ENCODE results near the gene SESTD1. TPM values are rescaled to one million over a fixed set of nuclear protein-coding genes. Genes with fewer than 3 reads are reported as not detected.
A peak's percentile ranks its signal among the peaks of the same experiment; 100 is the strongest.

Gene SESTD1
- total and polyA plus RNA-seq, 2 donors: 4.4 to 9.4 TPM

DNA sequence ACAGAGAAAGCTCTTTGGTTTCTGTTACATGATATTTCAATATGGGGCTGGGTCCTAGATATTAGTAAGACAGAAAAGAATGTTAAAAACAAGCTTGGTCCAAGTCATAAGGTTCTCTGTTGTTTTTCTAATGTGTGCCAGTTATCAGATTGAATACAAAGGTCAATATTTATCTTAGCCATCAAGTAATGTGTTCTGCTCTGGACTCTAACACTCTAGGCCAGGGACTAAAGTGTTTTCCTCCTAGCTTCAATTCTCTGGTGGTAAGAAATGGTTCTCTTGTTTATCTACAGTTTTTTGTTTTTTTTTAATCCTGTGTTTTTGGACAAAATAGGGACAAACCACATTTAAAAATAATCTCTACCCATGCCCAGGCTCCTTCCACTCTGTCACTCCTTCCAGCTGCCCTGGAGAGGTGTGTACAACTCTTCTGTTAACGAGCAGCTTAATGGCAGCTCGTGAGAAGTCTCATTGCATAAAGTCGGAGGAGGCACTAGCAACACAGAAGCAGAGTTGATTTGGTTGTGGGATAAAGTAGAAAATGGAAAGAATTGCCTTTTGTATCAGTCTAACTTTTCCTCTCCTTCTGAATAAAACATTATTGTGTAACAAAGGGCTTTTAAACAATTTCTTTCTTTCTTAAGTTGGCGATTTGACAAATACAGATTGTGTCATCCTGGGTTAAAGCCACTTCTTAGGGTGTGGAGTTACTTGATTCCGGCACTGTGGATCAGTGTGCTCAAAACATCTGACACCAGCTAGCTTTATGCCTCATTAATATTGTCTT, 8.0 kb upstream of the SESTD1 start:
- Histone ChIP-seq H3K4me1 (ENCODE audit: control insufficient read depth in 2 of 2, insufficient read depth in 2 of 2, low read length in 2 of 2) (peaks cover 2 to 6% of the 10 kb centered on the region in 2 donors), H3K4me3 (ENCODE audit: low read length in 2 of 2) (no peak overlapping the region), H3K27me3 (ENCODE audit: control insufficient read depth in 2 of 2, insufficient read depth in 1 of 2, low read length in 1 of 2) (no peaks in the 10 kb centered on the region), H3K27ac (ENCODE audit: low read depth in 1 of 2, low read length in 1 of 2) (peak overlapping the region; percentile 22 to 27), H3K36me3 (ENCODE audit: control insufficient read depth in 2 of 2, insufficient read depth in 2 of 2, low read length in 1 of 2) (no peaks in the 10 kb centered on the region), H3K9me3 (ENCODE audit: control insufficient read depth in 2 of 2, insufficient read depth in 1 of 2, low read length in 1 of 2) (no peaks in the 10 kb centered on the region)
- WGBS: 92% methylated on average over 5 of the region's 5 CpGs
- no peak for DNase-seq (ENCODE audit: low read depth in 6 of 9, low spot score in 9 of 9)

DNA sequence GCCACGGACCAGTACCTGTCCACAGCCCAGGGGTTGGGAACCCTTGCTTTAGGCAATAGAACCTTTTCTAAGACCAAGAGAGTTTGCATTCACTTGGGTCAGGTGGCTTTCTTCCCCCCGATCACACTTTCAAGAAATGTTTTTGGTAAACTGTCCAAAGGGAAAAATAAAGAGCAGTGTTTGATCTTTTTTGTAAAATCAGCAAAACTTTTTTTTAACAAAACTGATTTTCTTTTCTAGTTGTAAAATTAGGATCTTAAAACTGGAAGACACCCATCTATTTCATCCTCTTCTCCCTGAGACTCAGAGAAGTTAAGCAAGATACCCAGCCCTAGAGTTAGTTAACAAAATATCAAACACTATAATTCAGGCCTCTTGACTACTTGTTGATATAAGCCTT, 6.1 kb upstream of the SESTD1 start:
- Histone ChIP-seq H3K36me3 (ENCODE audit: control insufficient read depth in 2 of 2, insufficient read depth in 2 of 2, low read length in 1 of 2) (no peaks in the 10 kb centered on the region), H3K9me3 (ENCODE audit: control insufficient read depth in 2 of 2, insufficient read depth in 1 of 2, low read length in 1 of 2) (no peaks in the 10 kb centered on the region), H3K27ac (ENCODE audit: low read depth in 1 of 2, low read length in 1 of 2) (no peak overlapping the region), H3K4me1 (ENCODE audit: control insufficient read depth in 2 of 2, insufficient read depth in 2 of 2, low read length in 2 of 2) (peaks cover 2 to 6% of the 10 kb centered on the region in 2 donors), H3K4me3 (ENCODE audit: low read length in 2 of 2) (no peak overlapping the region), H3K27me3 (ENCODE audit: control insufficient read depth in 2 of 2, insufficient read depth in 1 of 2, low read length in 1 of 2) (no peaks in the 10 kb centered on the region)
- WGBS: 97% methylated on average over 2 of the region's 2 CpGs
- DNase-seq (ENCODE audit: low read depth in 6 of 9, low spot score in 9 of 9): no peak

DNA sequence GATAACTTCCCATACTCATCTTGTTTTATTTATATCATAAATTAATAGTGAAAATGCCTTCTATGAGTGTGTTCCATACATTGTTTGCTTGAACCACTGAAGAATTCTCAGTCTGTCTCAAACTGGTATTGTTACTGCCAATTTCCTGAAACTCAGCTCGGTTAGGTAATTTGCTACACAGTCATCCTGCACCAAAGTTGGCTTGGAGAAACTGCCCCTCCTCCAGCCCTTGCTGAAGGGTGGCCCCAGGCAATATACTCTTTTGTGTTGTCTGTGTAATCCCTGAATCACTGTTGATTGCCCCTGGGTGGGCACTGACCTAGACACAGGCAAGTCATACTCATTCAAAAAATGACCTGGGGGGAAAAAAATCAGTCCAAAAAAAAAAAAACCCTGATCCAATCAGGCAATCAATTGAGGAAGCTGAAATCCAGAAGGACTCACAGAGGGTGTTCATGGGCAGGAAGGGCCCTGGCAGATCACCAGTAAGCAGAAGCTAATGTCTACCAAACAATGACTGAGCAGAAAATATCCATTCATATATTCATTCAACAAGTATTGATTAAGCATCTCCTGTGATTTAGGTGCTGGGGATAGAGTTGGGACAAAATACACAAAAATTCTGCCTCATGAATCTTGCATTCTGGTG, 3.8 kb upstream of the SESTD1 start:
- no peaks in the 10 kb centered on the region for H3K36me3 ChIP-seq (ENCODE audit: control insufficient read depth in 2 of 2, insufficient read depth in 2 of 2, low read length in 1 of 2)
- peaks cover 0 to 8% of the 10 kb centered on the region in 2 donors for H3K27me3 ChIP-seq (ENCODE audit: control insufficient read depth in 2 of 2, insufficient read depth in 1 of 2, low read length in 1 of 2)
- WGBS: 80% methylated on average over 1 of the region's 1 CpG
- H3K27ac ChIP-seq (ENCODE audit: low read depth in 1 of 2, low read length in 1 of 2): no peak overlapping the region
- no peaks in the 10 kb centered on the region for H3K9me3 ChIP-seq (ENCODE audit: control insufficient read depth in 2 of 2, insufficient read depth in 1 of 2, low read length in 1 of 2)
- H3K4me1 ChIP-seq (ENCODE audit: control insufficient read depth in 2 of 2, insufficient read depth in 2 of 2, low read length in 2 of 2): peaks cover 4 to 7% of the 10 kb centered on the region in 2 donors
- H3K4me3 ChIP-seq (ENCODE audit: low read length in 2 of 2): no peak overlapping the region
- DNase-seq (ENCODE audit: low read depth in 6 of 9, low spot score in 9 of 9): no peak

DNA sequence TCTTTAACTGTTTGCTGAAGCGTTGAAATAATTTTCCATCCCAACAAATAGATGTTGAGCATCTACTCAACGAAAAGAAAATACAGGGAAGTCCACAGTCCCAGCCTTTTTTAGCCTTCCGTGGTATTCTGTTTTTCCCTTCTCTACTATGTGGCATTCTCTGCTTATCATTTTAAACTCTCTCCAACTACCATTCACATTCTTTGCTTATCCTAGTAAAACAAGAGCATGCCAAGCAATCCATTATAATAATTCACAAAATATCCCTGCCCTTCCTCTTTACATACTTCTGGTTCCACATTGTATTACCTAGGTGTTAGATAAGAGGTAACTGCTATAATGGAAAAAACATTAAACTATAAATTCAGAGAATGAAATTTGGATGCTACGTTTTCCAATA, 1.6 kb upstream of the SESTD1 start:
- Histone ChIP-seq H3K27ac (ENCODE audit: low read depth in 1 of 2, low read length in 1 of 2) (no peak overlapping the region), H3K4me3 (ENCODE audit: low read length in 2 of 2) (no peak overlapping the region), H3K9me3 (ENCODE audit: control insufficient read depth in 2 of 2, insufficient read depth in 1 of 2, low read length in 1 of 2) (no peaks in the 10 kb centered on the region), H3K36me3 (ENCODE audit: control insufficient read depth in 2 of 2, insufficient read depth in 2 of 2, low read length in 1 of 2) (no peaks in the 10 kb centered on the region), H3K27me3 (ENCODE audit: control insufficient read depth in 2 of 2, insufficient read depth in 1 of 2, low read length in 1 of 2) (peaks cover 0 to 8% of the 10 kb centered on the region in 2 donors), H3K4me1 (ENCODE audit: control insufficient read depth in 2 of 2, insufficient read depth in 2 of 2, low read length in 2 of 2) (peaks cover 4 to 8% of the 10 kb centered on the region in 2 donors)
- WGBS: 97% methylated on average over 4 of the region's 4 CpGs
- DNase-seq (ENCODE audit: low read depth in 6 of 9, low spot score in 9 of 9): no peak

DNA sequence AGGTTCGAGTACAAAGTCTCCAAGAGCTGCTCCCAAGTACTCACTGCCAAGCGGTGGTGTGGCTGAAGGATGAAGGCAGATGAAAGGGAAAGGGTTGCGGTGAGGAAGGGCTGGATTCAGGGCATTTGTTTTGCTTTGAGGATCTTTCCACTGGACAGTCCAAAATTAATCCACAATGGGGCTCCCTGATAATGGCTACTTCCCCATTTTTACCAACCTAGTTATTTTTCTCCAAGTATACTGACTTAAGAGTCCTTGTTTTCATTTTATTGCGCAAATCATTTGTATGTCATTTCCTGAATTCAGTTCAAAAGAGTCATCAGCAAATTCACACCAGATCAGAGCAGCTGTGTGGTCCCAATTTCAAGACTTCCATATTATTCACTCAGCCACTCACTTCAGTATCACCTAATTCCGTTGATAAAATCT, 464 bp upstream of the SESTD1 start:
- Histone ChIP-seq H3K36me3 (ENCODE audit: control insufficient read depth in 2 of 2, insufficient read depth in 2 of 2, low read length in 1 of 2) (no peaks in the 10 kb centered on the region), H3K27me3 (ENCODE audit: control insufficient read depth in 2 of 2, insufficient read depth in 1 of 2, low read length in 1 of 2) (peaks cover 0 to 8% of the 10 kb centered on the region in 2 donors), H3K4me1 (ENCODE audit: control insufficient read depth in 2 of 2, insufficient read depth in 2 of 2, low read length in 2 of 2) (peaks cover 4 to 8% of the 10 kb centered on the region in 2 donors), H3K9me3 (ENCODE audit: control insufficient read depth in 2 of 2, insufficient read depth in 1 of 2, low read length in 1 of 2) (no peaks in the 10 kb centered on the region), H3K27ac (ENCODE audit: low read depth in 1 of 2, low read length in 1 of 2) (peak overlapping the region in 1 of 2 donors; percentile 52), H3K4me3 (ENCODE audit: low read length in 2 of 2) (peak overlapping the region; percentile 63 to 86)
- DNase-seq (ENCODE audit: low read depth in 6 of 9, low spot score in 9 of 9): no peak
- WGBS: 54% methylated on average over 5 of the region's 5 CpGs

DNA sequence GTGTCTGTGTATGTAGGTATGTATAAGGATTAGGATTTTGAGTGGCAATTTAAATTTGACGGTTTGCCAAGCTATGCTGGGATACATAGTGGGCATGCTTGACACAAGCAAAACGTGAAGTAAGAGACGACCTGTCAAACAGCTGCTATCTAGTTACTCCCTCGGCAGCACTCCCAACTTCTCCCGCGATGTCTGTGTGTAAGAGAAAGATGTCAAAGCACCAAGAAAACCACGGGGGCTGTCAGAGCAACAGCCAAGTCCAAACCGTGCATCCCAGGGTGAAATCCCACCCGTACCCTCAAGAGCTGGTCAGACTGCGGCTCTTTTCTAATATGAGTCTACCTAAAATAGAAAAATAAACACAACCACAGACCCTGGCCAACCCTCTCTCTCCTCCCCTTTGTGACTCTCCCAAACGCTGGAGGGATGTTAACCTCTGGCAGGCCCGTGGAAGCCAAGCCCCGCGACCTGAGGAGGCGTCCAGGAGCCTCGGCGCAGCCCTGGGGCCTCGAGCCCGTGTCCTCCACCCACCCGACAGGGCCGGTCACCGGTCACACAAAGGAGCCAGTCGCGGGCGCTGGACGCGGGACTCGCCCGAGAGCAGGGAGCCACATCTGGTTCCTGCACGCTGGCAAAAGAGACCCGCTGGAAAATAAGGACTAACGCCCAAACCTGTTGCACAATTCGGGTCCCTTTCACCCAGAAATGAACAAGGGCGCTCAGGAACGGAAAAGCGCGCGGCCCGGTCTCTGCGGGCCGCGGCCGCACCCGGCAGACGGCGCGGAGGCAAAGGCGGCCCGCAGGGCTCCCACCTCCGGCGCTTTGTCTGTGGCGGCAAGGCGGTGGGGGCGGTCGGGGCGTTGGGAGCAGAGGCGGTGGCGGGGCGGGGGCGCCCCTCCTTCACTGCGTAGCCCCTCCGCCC, 925 bp downstream of the SESTD1 start:
- DNase-seq (ENCODE audit: low read depth in 6 of 9, low spot score in 9 of 9): peak in 7 of 9 donors; percentile 24 to 65 (median 33)

DNA sequence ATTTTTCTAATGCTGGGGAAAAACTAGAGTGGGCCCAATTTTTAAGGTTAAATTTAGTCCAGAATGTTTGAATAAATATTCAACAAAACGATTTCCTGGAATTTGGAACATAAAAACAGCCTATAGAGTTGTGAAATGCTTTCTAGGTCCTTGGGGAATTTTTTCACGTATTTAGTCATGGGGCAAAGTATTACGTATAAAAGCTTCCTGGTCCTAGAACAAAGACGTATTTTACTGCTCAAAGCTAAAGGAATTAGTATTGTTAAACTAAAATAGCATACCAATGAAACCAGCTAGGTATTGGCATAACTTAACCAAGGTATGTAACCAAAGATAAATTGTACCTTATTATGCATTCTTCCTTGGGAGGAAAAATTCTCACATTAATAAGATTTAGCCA, 1.6 kb downstream of the SESTD1 start:
- Histone ChIP-seq H3K9me3 (ENCODE audit: control insufficient read depth in 2 of 2, insufficient read depth in 1 of 2, low read length in 1 of 2) (no peaks in the 10 kb centered on the region), H3K4me3 (ENCODE audit: low read length in 2 of 2) (peak overlapping the region; percentile 63 to 86), H3K27me3 (ENCODE audit: control insufficient read depth in 2 of 2, insufficient read depth in 1 of 2, low read length in 1 of 2) (peaks cover 0 to 8% of the 10 kb centered on the region in 2 donors), H3K4me1 (ENCODE audit: control insufficient read depth in 2 of 2, insufficient read depth in 2 of 2, low read length in 2 of 2) (peaks cover 4 to 8% of the 10 kb centered on the region in 2 donors), H3K27ac (ENCODE audit: low read depth in 1 of 2, low read length in 1 of 2) (no peak overlapping the region), H3K36me3 (ENCODE audit: control insufficient read depth in 2 of 2, insufficient read depth in 2 of 2, low read length in 1 of 2) (no peaks in the 10 kb centered on the region)
- DNase-seq (ENCODE audit: low read depth in 6 of 9, low spot score in 9 of 9): no peak
- WGBS: 94% methylated on average over 4 of the region's 4 CpGs

More for the DNA sequence above, 925 bp downstream of the SESTD1 start:
- under 1% methylated on average over 62 of the region's 62 CpGs for WGBS
- no peaks in the 10 kb centered on the region for H3K9me3 ChIP-seq (ENCODE audit: control insufficient read depth in 2 of 2, insufficient read depth in 1 of 2, low read length in 1 of 2)
- H3K27me3 ChIP-seq (ENCODE audit: control insufficient read depth in 2 of 2, insufficient read depth in 1 of 2, low read length in 1 of 2): peaks cover 0 to 8% of the 10 kb centered on the region in 2 donors
- peak overlapping the region; percentile 63 to 86 for H3K4me3 ChIP-seq (ENCODE audit: low read length in 2 of 2)
- H3K36me3 ChIP-seq (ENCODE audit: control insufficient read depth in 2 of 2, insufficient read depth in 2 of 2, low read length in 1 of 2): no peaks in the 10 kb centered on the region
- peak overlapping the region; percentile 48 to 73 for H3K27ac ChIP-seq (ENCODE audit: low read depth in 1 of 2, low read length in 1 of 2)
- H3K4me1 ChIP-seq (ENCODE audit: control insufficient read depth in 2 of 2, insufficient read depth in 2 of 2, low read length in 2 of 2): peaks cover 4 to 8% of the 10 kb centered on the region in 2 donors

DNA sequence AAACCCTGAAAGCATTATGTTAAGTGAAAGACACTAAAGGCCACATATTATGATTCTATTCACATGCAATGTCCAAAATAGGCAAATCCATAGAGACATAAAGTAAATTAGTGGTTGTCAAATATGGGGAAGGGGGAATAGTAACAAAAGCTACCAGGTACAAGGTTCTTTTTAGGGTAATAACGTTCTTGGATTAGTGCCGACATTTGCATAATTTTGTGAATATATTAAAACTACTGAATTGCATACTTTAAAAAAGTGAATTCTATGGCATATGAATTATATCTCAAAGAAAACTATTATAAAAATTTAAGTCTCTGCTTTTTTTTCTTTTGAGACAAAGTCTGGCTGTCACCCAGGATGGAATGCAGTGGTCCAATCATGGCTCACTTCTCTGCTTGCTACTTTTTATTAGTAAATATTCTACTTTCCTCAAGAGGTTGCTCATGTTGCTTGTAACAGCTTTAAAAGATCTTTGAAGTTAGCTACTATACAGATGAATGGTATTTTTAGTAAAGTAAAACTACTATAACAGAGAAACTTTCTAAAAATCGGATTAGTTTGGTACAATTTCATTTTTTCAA, 2.5 kb downstream of the SESTD1 start:
- 96% methylated on average over 3 of the region's 3 CpGs for WGBS
- Histone ChIP-seq H3K36me3 (ENCODE audit: control insufficient read depth in 2 of 2, insufficient read depth in 2 of 2, low read length in 1 of 2) (no peaks in the 10 kb centered on the region), H3K4me1 (ENCODE audit: control insufficient read depth in 2 of 2, insufficient read depth in 2 of 2, low read length in 2 of 2) (peaks cover 4 to 8% of the 10 kb centered on the region in 2 donors), H3K27ac (ENCODE audit: low read depth in 1 of 2, low read length in 1 of 2) (no peak overlapping the region), H3K9me3 (ENCODE audit: control insufficient read depth in 2 of 2, insufficient read depth in 1 of 2, low read length in 1 of 2) (no peaks in the 10 kb centered on the region), H3K4me3 (ENCODE audit: low read length in 2 of 2) (no peak overlapping the region), H3K27me3 (ENCODE audit: control insufficient read depth in 2 of 2, insufficient read depth in 1 of 2, low read length in 1 of 2) (peaks cover 0 to 8% of the 10 kb centered on the region in 2 donors)
- DNase-seq (ENCODE audit: low read depth in 6 of 9, low spot score in 9 of 9): no peak

All from thymus (tissue), 11 donors.